Keratinocyte (primary cell): ENCODE results near the gene CFAP410.

Experiments used
- EZH2 ChIP-seq: IDR thresholded peaks from one replicate; pipeline ENCODE4 v1.6.1; 2012; ENCODE audit warnings: inconsistent platforms, mild to moderate bottlenecking, low read length, moderate library complexity
- TF ChIP-seq, protein P1 (sequence below), 3 experiments: IDR thresholded peaks in 1 of 3; conservative IDR thresholded peaks in 1 of 3; optimal IDR thresholded peaks in 1 of 3; 2 replicates in 2 of 3; 3 replicates in 1 of 3; pipeline versions ENCODE3 to v1.5.1; 2011; ENCODE audit warnings: low read length in 3 of 3, mild to moderate bottlenecking in 3 of 3, moderate library complexity in 2 of 3, control low read depth in 1 of 3, inconsistent platforms in 1 of 3; ENCODE audit not compliant: insufficient read depth in 2 of 3; ENCODE audit errors: extremely low read depth in 1 of 3

DNA sequence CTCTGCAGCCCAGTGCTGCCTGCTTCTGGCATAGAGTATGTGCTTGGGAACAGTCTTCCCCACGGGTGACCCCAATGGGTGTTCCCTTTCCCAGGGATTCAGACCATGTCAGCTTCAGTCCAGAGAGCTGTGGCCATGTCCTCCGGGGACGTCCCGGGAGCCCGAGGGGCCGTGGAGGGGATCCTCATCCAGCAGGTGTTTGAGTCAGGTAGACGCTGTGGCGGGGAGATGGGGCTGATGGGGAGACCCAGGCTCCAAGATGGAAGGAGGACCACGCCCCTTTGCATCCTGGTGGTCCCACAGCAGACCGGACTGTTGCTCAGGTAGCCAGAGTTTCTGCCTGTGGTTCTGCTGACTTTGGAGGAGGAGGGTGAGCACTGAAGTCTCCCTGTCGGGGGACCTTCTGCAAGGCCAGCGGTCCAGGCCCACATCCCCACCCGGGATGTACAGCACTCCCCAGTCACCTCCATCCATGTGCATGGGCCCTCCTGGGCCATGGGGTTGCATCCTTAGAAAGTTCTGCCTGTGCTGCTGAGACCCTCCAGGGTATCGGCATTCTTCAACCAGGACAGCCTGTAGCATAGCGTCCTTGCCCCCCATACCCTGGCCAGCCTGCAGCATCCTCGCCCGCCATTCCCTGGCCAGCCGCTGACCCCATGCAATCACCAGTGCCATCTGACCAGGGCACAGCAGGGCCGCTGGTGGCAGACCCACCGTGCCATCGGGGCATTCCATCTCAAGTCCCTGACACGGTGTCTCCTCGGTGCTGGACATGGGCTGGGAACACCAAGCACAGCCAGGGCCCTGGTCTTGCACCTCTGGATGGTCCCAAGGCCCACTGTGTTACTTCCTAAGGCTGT, 50.7 kb downstream of the CFAP410 start:
- TF ChIP-seq EZH2 = no peak
- TF ChIP-seq, protein P1, sequence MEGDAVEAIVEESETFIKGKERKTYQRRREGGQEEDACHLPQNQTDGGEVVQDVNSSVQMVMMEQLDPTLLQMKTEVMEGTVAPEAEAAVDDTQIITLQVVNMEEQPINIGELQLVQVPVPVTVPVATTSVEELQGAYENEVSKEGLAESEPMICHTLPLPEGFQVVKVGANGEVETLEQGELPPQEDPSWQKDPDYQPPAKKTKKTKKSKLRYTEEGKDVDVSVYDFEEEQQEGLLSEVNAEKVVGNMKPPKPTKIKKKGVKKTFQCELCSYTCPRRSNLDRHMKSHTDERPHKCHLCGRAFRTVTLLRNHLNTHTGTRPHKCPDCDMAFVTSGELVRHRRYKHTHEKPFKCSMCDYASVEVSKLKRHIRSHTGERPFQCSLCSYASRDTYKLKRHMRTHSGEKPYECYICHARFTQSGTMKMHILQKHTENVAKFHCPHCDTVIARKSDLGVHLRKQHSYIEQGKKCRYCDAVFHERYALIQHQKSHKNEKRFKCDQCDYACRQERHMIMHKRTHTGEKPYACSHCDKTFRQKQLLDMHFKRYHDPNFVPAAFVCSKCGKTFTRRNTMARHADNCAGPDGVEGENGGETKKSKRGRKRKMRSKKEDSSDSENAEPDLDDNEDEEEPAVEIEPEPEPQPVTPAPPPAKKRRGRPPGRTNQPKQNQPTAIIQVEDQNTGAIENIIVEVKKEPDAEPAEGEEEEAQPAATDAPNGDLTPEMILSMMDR (optimal IDR thresholded peaks at IDR 0.05 in 1 of 3, IDR thresholded peaks at IDR 0.05 in 1 of 3, conservative IDR thresholded peaks at IDR 0.05 in 1 of 3; ENCODE audit: extremely low read depth in 1 of 3, insufficient read depth in 2 of 3, low read length in 3 of 3) = no peak
